ENCODE data around the gene SEC22C. TPM values are rescaled to one million over a fixed set of nuclear protein-coding genes. Genes with fewer than 3 reads are reported as not detected.
A peak's percentile ranks its signal among the peaks of the same experiment; 100 is the strongest.
"Not testable (repeated sequence)": the region's sequence is repeated elsewhere in the genome, so short reads cannot be mapped to it uniquely, and the experiment has no call there.

The SEC22C gene
- total RNA-seq, 6 donors from 2014 or later, result 36.3 to 59.7 (median 50.6) TPM

GRCh38 chr3:42569593-42570142 lies 12.1 kb downstream of the SEC22C start:
- no peaks in the 10 kb centered on the region for H3K4me1 ChIP-seq
- TF ChIP-seq POLR2A (IDR thresholded peaks at IDR 0.05), result no peak
- TF ChIP-seq EP300 (IDR thresholded peaks at IDR 0.05), result no peak
- TF ChIP-seq POLR2AphosphoS5 (IDR thresholded peaks at IDR 0.05), result no peak
- TF ChIP-seq CTCF (IDR thresholded peaks at IDR 0.05), result no peak
- no peaks in the 10 kb centered on the region for H3K27me3 ChIP-seq
- DNase-seq (no peak), ATAC-seq (ENCODE audit: low FRiP score in 2 of 2) (no peak)
- H3K9me3 ChIP-seq, result peaks cover 0 to 3% (median 0%) of the 10 kb centered on the region in 4 donors
- H3K36me3 ChIP-seq, result peaks cover 0 to 54% (median 21%) of the 10 kb centered on the region in 4 donors
- WGBS, 2 donors, result 71 to 83% methylated on average over 2 of the region's 2 CpGs
- no peak overlapping the region for H3K4me3 ChIP-seq
- no peak overlapping the region for H3K27ac ChIP-seq

GRCh38 chr3:42562047-42562907 lies 19.5 kb downstream of the SEC22C start:
- Histone ChIP-seq H3K27me3 (no peaks in the 10 kb centered on the region), H3K4me1 (peaks cover 0 to 2% (median 0%) of the 10 kb centered on the region in 4 donors), H3K36me3 (peaks cover 4 to 97% (median 53%) of the 10 kb centered on the region in 4 donors), H3K4me3 (no peak overlapping the region), H3K9me3 (no peaks in the 10 kb centered on the region), H3K27ac (no peak overlapping the region)
- ATAC-seq (ENCODE audit: low FRiP score in 2 of 2) (no peak), DNase-seq (no peak)
- no peak for TF ChIP-seq EP300 (IDR thresholded peaks at IDR 0.05)
- no peak for TF ChIP-seq CTCF (IDR thresholded peaks at IDR 0.05)
- TF ChIP-seq POLR2A (IDR thresholded peaks at IDR 0.05), result no peak
- TF ChIP-seq POLR2AphosphoS5 (IDR thresholded peaks at IDR 0.05), result no peak
- 63 to 66% methylated on average over 3 of the region's 3 CpGs for WGBS, 2 donors

- H3K27ac ChIP-seq, result peak overlapping the region in 2 of 4 donors; percentile 73 to 86
- DNase-seq (no peak), ATAC-seq (ENCODE audit: low FRiP score in 2 of 2) (no peak)
- peaks cover 22 to 97% (median 63%) of the 10 kb centered on the region in 4 donors for H3K36me3 ChIP-seq
- peaks cover 10 to 22% (median 12%) of the 10 kb centered on the region in 4 donors for H3K4me1 ChIP-seq
- H3K4me3 ChIP-seq, result no peak overlapping the region
- TF ChIP-seq POLR2AphosphoS5 (IDR thresholded peaks at IDR 0.05) (no peak), CTCF (IDR thresholded peaks at IDR 0.05) (peak in 5 of 6 experiments; percentile 12 to 55 (median 29))
- no peaks in the 10 kb centered on the region for H3K9me3 ChIP-seq
- no peaks in the 10 kb centered on the region for H3K27me3 ChIP-seq
These were observed 23.9 kb downstream of the SEC22C start for GRCh38 chr3:42557854-42558253.

DNA sequence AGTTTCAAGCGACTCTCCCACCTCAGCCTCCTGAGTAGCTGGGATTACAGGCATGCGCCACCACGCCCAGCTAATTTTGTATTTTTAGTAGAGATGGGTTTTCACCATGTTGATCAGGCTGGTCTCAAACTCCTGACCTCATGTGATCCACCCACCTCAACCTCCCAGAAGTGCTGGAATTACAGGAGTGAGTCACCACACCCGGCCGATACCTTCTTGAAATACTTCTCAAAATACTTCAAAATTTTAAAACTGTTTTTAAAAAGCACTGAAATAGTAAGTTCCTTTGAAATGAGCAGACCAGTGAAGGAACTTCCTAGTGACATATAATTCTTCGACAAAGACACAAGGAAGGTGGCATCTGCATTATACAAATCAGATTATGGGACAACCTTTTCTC lies 24.9 kb downstream of the SEC22C start:
- not testable (repeated sequence) for H3K4me3 ChIP-seq; DNase-seq; H3K27me3 ChIP-seq; ATAC-seq (ENCODE audit: low FRiP score in 2 of 2); H3K9me3 ChIP-seq
- WGBS, 2 donors, result 85 to 92% methylated on average over 6 of the region's 6 CpGs
- peaks cover 10 to 22% (median 12%) of the 10 kb centered on the region in 4 donors for H3K4me1 ChIP-seq
- H3K36me3 ChIP-seq, result peaks cover 28 to 97% (median 60%) of the 10 kb centered on the region in 4 donors
- peak overlapping the region; percentile 6 to 86 (median 73) for H3K27ac ChIP-seq

- Histone ChIP-seq H3K27me3 (no peaks in the 10 kb centered on the region), H3K9me3 (no peaks in the 10 kb centered on the region), H3K27ac (peak overlapping the region; percentile 6 to 86 (median 73)), H3K4me3 (no peak overlapping the region), H3K36me3 (peaks cover 28 to 92% (median 54%) of the 10 kb centered on the region in 4 donors), H3K4me1 (peaks cover 10 to 22% (median 12%) of the 10 kb centered on the region in 4 donors)
- WGBS, 2 donors, result 63 to 71% methylated on average over 3 of the region's 3 CpGs
- TF ChIP-seq POLR2A (IDR thresholded peaks at IDR 0.05) (no peak), CTCF (IDR thresholded peaks at IDR 0.05) (no peak), POLR2AphosphoS5 (IDR thresholded peaks at IDR 0.05) (peak in 1 of 2 donors; percentile 82), EP300 (IDR thresholded peaks at IDR 0.05) (peak in 2 of 4 donors; percentile 50 to 82)
- ATAC-seq (ENCODE audit: low FRiP score in 2 of 2), result peak in 1 of 2 donors; percentile 78
- DNase-seq, result peak in 1 of 2 donors; percentile 38
These were observed 25.6 kb downstream of the SEC22C start for GRCh38 chr3:42556089-42556632.
